Measurements from ENCODE around the gene OPALIN. TPM values are rescaled to one million over a fixed set of nuclear protein-coding genes. Genes with fewer than 3 reads are reported as not detected.
"Not testable (repeated sequence)": the region's sequence is repeated elsewhere in the genome, so short reads cannot be mapped to it uniquely, and the experiment has no call there.

Gene OPALIN
- total and polyA plus RNA-seq, 4 donors: not detected

DNA sequence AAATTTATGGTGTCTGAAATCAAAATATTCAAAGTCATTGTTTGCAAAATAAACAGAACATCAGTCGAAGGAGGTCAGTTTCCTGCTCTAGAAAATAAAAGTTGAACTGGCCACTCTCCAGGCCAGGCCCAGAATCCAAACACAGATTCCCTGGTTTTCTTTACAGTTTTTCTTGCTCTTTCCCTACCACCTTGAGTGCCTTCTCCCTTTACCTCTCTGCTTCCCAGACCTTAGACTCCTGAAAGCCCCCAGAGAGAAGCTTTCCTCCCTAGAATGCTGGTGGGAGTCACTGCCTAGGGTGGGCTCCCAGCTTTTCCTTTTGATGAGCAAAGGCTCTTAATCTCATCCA lies 48.5 kb downstream of the OPALIN start:
- Histone ChIP-seq H3K4me3 (ENCODE audit: low read depth in 1 of 3, low read length in 3 of 3) (no peak overlapping the region), H3K4me1 (ENCODE audit: control insufficient read depth in 4 of 4, insufficient read depth in 4 of 4, low read length in 3 of 4) (no peaks in the 10 kb centered on the region), H3K36me3 (ENCODE audit: control insufficient read depth in 4 of 4, insufficient read depth in 3 of 4, low read depth in 1 of 4, low read length in 3 of 4) (no peaks in the 10 kb centered on the region), H3K27me3 (ENCODE audit: control insufficient read depth in 4 of 4, insufficient read depth in 4 of 4, low read length in 3 of 4) (no peaks in the 10 kb centered on the region), H3K9ac (ENCODE audit: low read depth in 1 of 2, low read length in 2 of 2) (no peak overlapping the region), H3K27ac (ENCODE audit: low read depth in 1 of 2, low read length in 2 of 2) (no peak overlapping the region), H3K9me3 (ENCODE audit: control insufficient read depth in 4 of 4, low read length in 3 of 4) (no peaks in the 10 kb centered on the region)
- WGBS: 18% methylated on average over 1 of the region's 1 CpG
- TF ChIP-seq MAX (IDR thresholded peaks at IDR 0.05) (no peak), HNF4A (conservative IDR thresholded peaks at IDR 0.05) (no peak)
- DNase-seq (ENCODE audit: low spot score): no peak

GRCh38 chr10:96309628-96310320 lies 49.0 kb downstream of the OPALIN start:
- TF ChIP-seq MAX (IDR thresholded peaks at IDR 0.05) (no peak), CTCF (IDR thresholded peaks at IDR 0.05; ENCODE audit: low read depth, low read length, missing input control) (no peak), FOXA2 (IDR thresholded peaks at IDR 0.05) (no peak), SP1 (IDR thresholded peaks at IDR 0.05) (no peak), NR2F2 (IDR thresholded peaks at IDR 0.05) (no peak), GABPA (IDR thresholded peaks at IDR 0.05 in 1 of 2, conservative IDR thresholded peaks at IDR 0.05 in 1 of 2) (no peak), TAF1 (conservative IDR thresholded peaks at IDR 0.05) (no peak), ZBTB33 (IDR thresholded peaks at IDR 0.05) (no peak), RXRA (IDR thresholded peaks at IDR 0.05) (no peak), FOXA1 (IDR thresholded peaks at IDR 0.05) (no peak), JUND (IDR thresholded peaks at IDR 0.05) (no peak), HNF4A (conservative IDR thresholded peaks at IDR 0.05) (no peak), YY1 (IDR thresholded peaks at IDR 0.05) (no peak), ATF3 (IDR thresholded peaks at IDR 0.05) (no peak)
- WGBS: 74% methylated on average over 3 of the region's 3 CpGs
- no peak overlapping the region for H3K4me3 ChIP-seq (ENCODE audit: low read depth in 1 of 3, low read length in 3 of 3)
- no peak for DNase-seq (ENCODE audit: low spot score)
- H3K36me3 ChIP-seq (ENCODE audit: control insufficient read depth in 4 of 4, insufficient read depth in 3 of 4, low read depth in 1 of 4, low read length in 3 of 4): no peaks in the 10 kb centered on the region
- H3K4me1 ChIP-seq (ENCODE audit: control insufficient read depth in 4 of 4, insufficient read depth in 4 of 4, low read length in 3 of 4): no peaks in the 10 kb centered on the region
- H3K9me3 ChIP-seq (ENCODE audit: control insufficient read depth in 4 of 4, low read length in 3 of 4): no peaks in the 10 kb centered on the region
- H3K9ac ChIP-seq (ENCODE audit: low read depth in 1 of 2, low read length in 2 of 2): no peak overlapping the region
- H3K27me3 ChIP-seq (ENCODE audit: control insufficient read depth in 4 of 4, insufficient read depth in 4 of 4, low read length in 3 of 4): no peaks in the 10 kb centered on the region
- H3K27ac ChIP-seq (ENCODE audit: low read depth in 1 of 2, low read length in 2 of 2): no peak overlapping the region

DNA sequence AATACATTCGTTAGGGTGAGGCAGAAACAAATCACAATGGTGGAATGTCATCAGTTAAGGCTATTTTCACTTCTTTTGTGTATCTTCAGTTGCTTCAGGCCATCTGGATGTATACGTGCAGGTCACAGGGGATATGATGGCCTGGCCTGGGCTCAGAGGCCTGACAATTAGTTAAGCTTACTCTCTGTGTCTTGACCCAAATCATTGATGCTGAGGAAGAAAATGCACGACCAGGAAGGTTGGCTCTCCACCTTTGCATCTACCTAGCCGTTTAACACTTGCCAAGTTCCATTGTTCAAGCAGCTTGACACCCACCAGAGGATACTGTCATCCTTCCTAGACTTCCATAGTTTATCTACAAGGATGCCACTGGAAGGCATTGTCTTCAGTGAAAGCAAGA lies 49.9 kb downstream of the OPALIN start:
- 79% methylated on average over 4 of the region's 4 CpGs for WGBS
- H3K27ac ChIP-seq (ENCODE audit: low read depth in 1 of 2, low read length in 2 of 2); DNase-seq (ENCODE audit: low spot score); H3K4me1 ChIP-seq (ENCODE audit: control insufficient read depth in 4 of 4, insufficient read depth in 4 of 4, low read length in 3 of 4); H3K27me3 ChIP-seq (ENCODE audit: control insufficient read depth in 4 of 4, insufficient read depth in 4 of 4, low read length in 3 of 4); H3K9ac ChIP-seq (ENCODE audit: low read depth in 1 of 2, low read length in 2 of 2); H3K9me3 ChIP-seq (ENCODE audit: control insufficient read depth in 4 of 4, low read length in 3 of 4); H3K4me3 ChIP-seq (ENCODE audit: low read depth in 1 of 3, low read length in 3 of 3); H3K36me3 ChIP-seq (ENCODE audit: control insufficient read depth in 4 of 4, insufficient read depth in 3 of 4, low read depth in 1 of 4, low read length in 3 of 4): not testable (repeated sequence)
